Pancreas (tissue), 10 donors: ENCODE data around the gene ZNF783. TPM values are rescaled to one million over a fixed set of nuclear protein-coding genes. Genes with fewer than 3 reads are reported as not detected.
A peak's percentile ranks its signal among the peaks of the same experiment; 100 is the strongest.

ENCODE experiments used
- ATAC-seq, 4 donors: fragments of 200-7000 bp; cut with Tn5 transposase; one replicate each; pipeline versions ENCODE4 v1.8.0 to v1.9.1; 2020; ENCODE audit warnings: mild to moderate bottlenecking in 4 of 4, moderate library complexity in 4 of 4
- DNase-seq, 6 donors: peaks; one replicate each; pipeline ENCODE4 v3.0.0-alpha.2; 2020
- FAIRE-seq: peaks from 2 replicates; lab custom pipeline; 2012; peaks lifted over from hg19 to GRCh38; lab: Jason Lieb, UNC
- H3K27ac ChIP-seq, 4 donors: fragments of 200-600 bp; sonication (generic); 1 replicate in 3 of 4; 2 replicates in 1 of 4; pipeline versions ENCODE4 v1.5.0 to v1.8.0; 2020
- H3K27me3 ChIP-seq, 4 donors: fragments of 200-600 bp; one replicate each; pipeline ENCODE4 v1.8.0; 2021
- H3K36me3 ChIP-seq, 3 donors: fragments of 200-600 bp; sonication (generic) in 1 of 3; one replicate each; pipeline versions ENCODE4 v1.5.0 to v1.8.0; 2020 to 2021
- H3K4me1 ChIP-seq, 3 donors: fragments of 200-600 bp; one replicate each; pipeline ENCODE4 v1.8.0; 2021
- H3K4me3 ChIP-seq, 4 donors: fragments of 200-600 bp; sonication (generic) in 2 of 4; one replicate each; pipeline versions ENCODE4 v1.5.0 to v1.8.0; 2020 to 2021
- H3K9me3 ChIP-seq, 4 donors: fragments of 200-600 bp; one replicate each; pipeline ENCODE4 v1.8.0; 2021
- WGBS, 2 donors: extraction: QIAGEN DNeasy Blood & Tissue Kit; methylation state at CpG; one replicate each; pipeline ENCODE4 v1.1.7; 2013; 5-methylcytosine and 5-hydroxymethylcytosine counted together
- intact Hi-C, 3 donors: fragments of 100-400 bp; cut with DNase I; formaldehyde crosslinking; loops; one replicate each; pipeline versions ENCODE4 v1.11.1 to v1.14.2; 2022
- polyA plus RNA-seq, 2 donors: library from polyadenylated mRNA; stranded (reverse); fragments of 200-250 nt; gene quantifications; one replicate each; pipeline ENCODE4 v1.2.3, GENCODE V29; 2013
- total RNA-seq, 6 donors: library from RNA; stranded (reverse); fragmentation: NEBNext Ultra II Directional in 4 of 6; extraction: Animal tissue kit (Norgen Biotek cat#: 25700) in 4 of 6; gene quantifications; one replicate each; pipeline versions ENCODE4 v1.2.1 to v1.2.4, GENCODE V29; 2021 to 2023
- TF ChIP-seq, protein P1 (sequence below), 4 donors: fragments of 200-600 bp; sonication (generic) in 3 of 4; IDR thresholded peaks; one replicate each; pipeline versions ENCODE4 v1.5.0 to v1.8.0; 2021; ENCODE audit warnings: antibody characterized with exemption in 4 of 4
- donor health status: healthy with polysubstance abuse.
- donor health status: DM: no; HTN: no; CAD: no; lungs with moderate emphysema.
- donor health status: DM: no; HTN: no; CAD: no.
- donor health status: control.
- donor health status: control.
- donor health status: Bipolar disorder and iron deficiency.
- donor health status: DM: yes; HTN: yes; CAD: no.
- donor health status: DM: no; HTN: no; CAD: no.
- donor health status: DM: no; HTN: no; CAD: no.
- donor health status: DM: yes; HTN: yes; CAD: no.

The ZNF783 gene
- total and polyA plus RNA-seq, 8 donors, result 4.7 to 11.2 (median 6.1) TPM

DNA sequence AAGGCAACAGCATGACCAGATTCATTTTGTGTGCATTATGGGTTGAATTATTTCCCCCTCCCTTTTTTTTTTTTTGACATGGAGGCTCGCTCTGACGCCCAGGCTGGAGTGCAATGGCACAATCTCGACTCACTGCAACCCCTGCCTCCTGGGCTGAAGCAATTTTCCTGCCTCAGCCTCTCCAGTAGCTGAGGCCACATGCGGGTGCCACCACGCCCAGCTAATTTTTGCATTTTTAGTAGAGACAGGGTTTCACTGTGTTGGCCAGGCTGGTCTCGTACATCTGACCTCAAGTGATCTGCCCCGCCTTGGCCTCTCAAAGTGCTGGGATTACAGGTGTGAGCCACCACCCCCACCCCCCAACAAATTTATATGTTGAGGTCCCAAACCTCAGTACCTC is 42.0 kb downstream of the ZNF783 start:
- Histone ChIP-seq H3K36me3 (no peaks in the 10 kb centered on the region), H3K4me1 (no peaks in the 10 kb centered on the region), H3K27me3 (no peaks in the 10 kb centered on the region), H3K27ac (no peak overlapping the region), H3K4me3 (no peak overlapping the region), H3K9me3 (no peaks in the 10 kb centered on the region)
- DNase-seq, result no peak
- TF ChIP-seq, protein P1, sequence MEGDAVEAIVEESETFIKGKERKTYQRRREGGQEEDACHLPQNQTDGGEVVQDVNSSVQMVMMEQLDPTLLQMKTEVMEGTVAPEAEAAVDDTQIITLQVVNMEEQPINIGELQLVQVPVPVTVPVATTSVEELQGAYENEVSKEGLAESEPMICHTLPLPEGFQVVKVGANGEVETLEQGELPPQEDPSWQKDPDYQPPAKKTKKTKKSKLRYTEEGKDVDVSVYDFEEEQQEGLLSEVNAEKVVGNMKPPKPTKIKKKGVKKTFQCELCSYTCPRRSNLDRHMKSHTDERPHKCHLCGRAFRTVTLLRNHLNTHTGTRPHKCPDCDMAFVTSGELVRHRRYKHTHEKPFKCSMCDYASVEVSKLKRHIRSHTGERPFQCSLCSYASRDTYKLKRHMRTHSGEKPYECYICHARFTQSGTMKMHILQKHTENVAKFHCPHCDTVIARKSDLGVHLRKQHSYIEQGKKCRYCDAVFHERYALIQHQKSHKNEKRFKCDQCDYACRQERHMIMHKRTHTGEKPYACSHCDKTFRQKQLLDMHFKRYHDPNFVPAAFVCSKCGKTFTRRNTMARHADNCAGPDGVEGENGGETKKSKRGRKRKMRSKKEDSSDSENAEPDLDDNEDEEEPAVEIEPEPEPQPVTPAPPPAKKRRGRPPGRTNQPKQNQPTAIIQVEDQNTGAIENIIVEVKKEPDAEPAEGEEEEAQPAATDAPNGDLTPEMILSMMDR (IDR thresholded peaks at IDR 0.05), result no peak
- no peak for ATAC-seq
- FAIRE-seq, result no peak
- intact Hi-C loops, result no loop called here
- 83 to 87% methylated on average over 7 of the region's 7 CpGs for WGBS, 2 donors

DNA sequence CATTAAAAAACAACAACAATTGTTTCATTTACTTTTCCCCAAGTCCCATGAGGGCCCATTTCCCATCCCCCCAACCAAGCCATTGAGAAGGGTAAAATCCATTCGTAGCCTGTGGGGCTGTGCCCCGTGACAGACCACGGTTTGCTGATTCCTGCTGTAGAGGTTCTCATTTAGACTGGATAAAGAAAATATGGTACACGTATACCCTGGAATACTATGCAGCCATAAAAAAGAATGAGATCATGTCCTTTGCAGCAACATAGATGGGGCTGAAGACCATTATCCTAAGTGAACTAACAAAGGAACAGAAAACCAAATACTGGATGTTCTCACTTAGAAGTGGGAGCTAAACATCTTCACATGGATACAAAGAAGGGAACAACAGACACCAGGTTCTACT is 44.9 kb downstream of the ZNF783 start:
- 61 to 82% methylated on average over 4 of the region's 4 CpGs for WGBS, 2 donors

DNA sequence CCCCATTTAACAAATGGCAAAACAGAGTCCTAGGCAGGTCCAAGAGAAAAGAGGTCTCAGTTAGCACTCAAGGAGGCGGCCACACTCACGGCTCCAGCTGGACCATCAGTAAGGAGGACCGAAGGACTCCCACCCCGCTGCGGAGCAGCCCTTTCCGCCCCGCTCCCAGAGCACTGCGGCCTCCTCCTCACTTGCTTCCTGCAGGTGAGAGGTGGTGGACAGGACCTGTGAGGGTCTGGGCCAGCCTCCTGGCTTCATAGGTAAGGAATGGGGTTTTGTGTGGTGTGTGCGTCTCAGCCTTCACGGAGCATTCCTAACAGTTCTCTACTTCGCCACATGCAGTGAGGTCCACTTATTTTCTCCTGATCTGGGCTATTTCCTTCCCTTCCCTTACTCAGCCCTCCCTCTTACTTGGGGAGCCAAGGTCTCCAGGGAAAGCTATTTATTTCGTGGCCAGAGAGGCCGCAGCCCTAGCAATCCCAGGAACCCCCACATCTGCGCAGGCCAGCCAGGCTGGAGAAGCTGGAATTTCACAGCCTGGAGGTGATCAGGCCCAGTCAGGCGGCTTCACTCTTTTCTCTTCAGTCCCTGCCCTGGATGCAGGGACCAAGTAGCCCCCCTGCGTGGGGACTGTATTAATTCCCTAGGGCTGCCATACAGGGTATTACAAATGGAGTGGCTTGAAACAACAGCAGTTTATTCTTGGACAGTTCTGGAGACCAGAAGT is 45.9 kb downstream of the ZNF783 start:
- Histone ChIP-seq H3K27ac (no peak overlapping the region), H3K27me3 (no peaks in the 10 kb centered on the region), H3K4me3 (no peak overlapping the region), H3K36me3 (no peaks in the 10 kb centered on the region), H3K4me1 (no peaks in the 10 kb centered on the region), H3K9me3 (no peaks in the 10 kb centered on the region)
- intact Hi-C loops, result no loop called here
- TF ChIP-seq, protein P1 (IDR thresholded peaks at IDR 0.05), result no peak
- FAIRE-seq, result no peak
- WGBS, 2 donors, result 80 to 90% methylated on average over 16 of the region's 16 CpGs
- ATAC-seq, result no peak
- DNase-seq, result peak in 1 of 6 donors; percentile 47

More for the DNA sequence above, 44.9 kb downstream of the ZNF783 start:
- no peaks in the 10 kb centered on the region for H3K27me3 ChIP-seq
- H3K4me3 ChIP-seq, result no peak overlapping the region
- H3K9me3 ChIP-seq, result no peaks in the 10 kb centered on the region
- no peaks in the 10 kb centered on the region for H3K36me3 ChIP-seq
- intact Hi-C loops, result no loop called here
- no peak for ATAC-seq
- TF ChIP-seq, protein P1 (IDR thresholded peaks at IDR 0.05), result no peak
- no peak overlapping the region for H3K27ac ChIP-seq
- no peaks in the 10 kb centered on the region for H3K4me1 ChIP-seq
- no peak for DNase-seq
- no peak for FAIRE-seq

DNA sequence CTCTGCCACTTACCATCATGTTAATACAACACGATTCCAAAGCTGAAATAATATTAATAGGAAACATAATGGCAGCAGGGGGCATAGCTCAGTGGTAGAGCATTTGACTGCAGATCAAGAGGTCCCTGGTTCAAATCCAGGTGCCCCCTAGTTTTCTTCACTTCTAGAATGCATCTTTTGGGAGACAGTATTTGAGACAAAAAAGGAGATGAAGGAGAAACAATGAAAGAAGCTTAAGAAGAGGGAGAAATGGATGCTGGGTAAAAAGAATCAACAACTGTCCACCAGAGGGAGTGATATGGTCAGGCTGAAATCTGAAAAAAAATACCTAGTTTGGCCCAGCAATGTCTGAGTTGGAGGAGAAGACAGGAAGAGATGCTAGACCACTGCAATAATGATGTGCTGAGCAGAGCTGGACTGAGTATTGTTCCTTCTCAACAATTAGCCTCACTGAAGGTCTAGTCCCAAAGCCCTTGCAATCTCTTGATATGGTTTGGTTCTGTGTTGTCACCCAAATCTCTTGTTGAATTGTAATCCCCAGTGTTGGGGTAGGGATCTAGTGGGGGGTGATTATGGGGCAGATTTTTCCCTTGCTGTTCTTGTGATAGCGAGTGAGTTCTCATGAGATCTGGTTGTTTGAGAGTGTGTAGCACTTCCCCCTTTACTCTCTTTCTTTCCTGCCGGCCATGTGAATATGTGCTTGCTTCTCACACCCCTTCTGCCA is 48.3 kb downstream of the ZNF783 start:
- ATAC-seq, result peak; percentile 43 to 81 (median 68)
- Histone ChIP-seq H3K36me3 (no peaks in the 10 kb centered on the region), H3K4me1 (no peaks in the 10 kb centered on the region), H3K4me3 (no peak overlapping the region), H3K27ac (no peak overlapping the region), H3K9me3 (no peaks in the 10 kb centered on the region), H3K27me3 (no peaks in the 10 kb centered on the region)
- TF ChIP-seq, protein P1 (IDR thresholded peaks at IDR 0.05), result peak in 3 of 4 donors; percentile 3 to 33 (median 31)
- WGBS, 2 donors, result 70 to 82% methylated on average over 3 of the region's 3 CpGs
- FAIRE-seq, result no peak
- no peak for DNase-seq
- intact Hi-C loops, result no loop called here
